DND-41 (cell line): Measurements from ENCODE around the gene NR4A2.

Source experiments
- ATAC-seq: fragments of 200-7000 bp; cut with Tn5 transposase; 3 replicates; pipeline ENCODE4 v1.9.1; 2021; ENCODE audit warnings: low read depth; ENCODE audit not compliant: insufficient read depth
- DNase-seq: peaks from one replicate; pipeline ENCODE4 v3.0.0-alpha.2; 2020
- H2AFZ ChIP-seq: 2 replicates; pipeline ENCODE4 v1.6.0; 2012; ENCODE audit warnings: low read depth, low read length
- H3K27ac ChIP-seq: 2 replicates; pipeline ENCODE4 v1.5.1; 2012; ENCODE audit warnings: low read length, inconsistent platforms
- H3K27me3 ChIP-seq: fragments of 200-600 bp; sonication (generic); 2 replicates; pipeline ENCODE4 v1.6.0; 2012; ENCODE audit warnings: low read length, mild to moderate bottlenecking, inconsistent platforms; ENCODE audit not compliant: insufficient read depth, poor library complexity
- H3K36me3 ChIP-seq: 2 replicates; pipeline ENCODE4 v1.5.1; 2012; ENCODE audit warnings: low read length, inconsistent platforms; ENCODE audit not compliant: insufficient read depth
- H3K4me1 ChIP-seq: 2 replicates; pipeline ENCODE4 v1.5.1; 2012; ENCODE audit warnings: mild to moderate bottlenecking, low read length; ENCODE audit not compliant: insufficient read depth
- H3K4me2 ChIP-seq: 2 replicates; pipeline ENCODE4 v1.6.0; 2012; ENCODE audit warnings: mild to moderate bottlenecking, moderate library complexity, low read length, inconsistent platforms; ENCODE audit not compliant: insufficient read depth
- H3K4me3 ChIP-seq, 2 experiments: fragments of 200-600 bp in 1 of 2; shearing (Covaris generic) in 1 of 2; 2 replicates each; pipeline ENCODE4 v1.5.1; 2012 to 2016; ENCODE audit warnings: inconsistent platforms in 2 of 2, low read length in 2 of 2, mild to moderate bottlenecking in 2 of 2, low read depth in 1 of 2, moderate library complexity in 1 of 2
- H3K79me2 ChIP-seq: 2 replicates; pipeline ENCODE4 v1.6.0; 2012; ENCODE audit warnings: low read length, inconsistent platforms; ENCODE audit not compliant: insufficient read depth
- H3K9ac ChIP-seq: 2 replicates; pipeline ENCODE4 v1.6.0; 2012; ENCODE audit warnings: low read depth, mild to moderate bottlenecking, inconsistent platforms, low read length, moderate library complexity
- H3K9me3 ChIP-seq: 2 replicates; pipeline ENCODE4 v1.5.1; 2012; ENCODE audit warnings: low read length, moderate library complexity, mild to moderate bottlenecking, inconsistent platforms; ENCODE audit not compliant: insufficient read depth, severe bottlenecking
- H4K20me1 ChIP-seq: 2 replicates; pipeline ENCODE4 v1.6.0; 2012; ENCODE audit warnings: low read length; ENCODE audit not compliant: insufficient read depth
- CTCF ChIP-seq: IDR thresholded peaks from 2 replicates; pipeline ENCODE4 v1.5.1; 2012; ENCODE audit warnings: borderline replicate concordance, low read length, moderate library complexity, mild to moderate bottlenecking; ENCODE audit not compliant: poor library complexity, severe bottlenecking; ENCODE audit errors: extremely low read depth
- EZH2 ChIP-seq: IDR thresholded peaks from 3 replicates; pipeline ENCODE4 v1.6.1; 2012; ENCODE audit warnings: borderline replicate concordance, low read depth, mild to moderate bottlenecking, moderate library complexity, low read length, inconsistent platforms; ENCODE audit not compliant: severe bottlenecking

NR4A2 gene

DNA sequence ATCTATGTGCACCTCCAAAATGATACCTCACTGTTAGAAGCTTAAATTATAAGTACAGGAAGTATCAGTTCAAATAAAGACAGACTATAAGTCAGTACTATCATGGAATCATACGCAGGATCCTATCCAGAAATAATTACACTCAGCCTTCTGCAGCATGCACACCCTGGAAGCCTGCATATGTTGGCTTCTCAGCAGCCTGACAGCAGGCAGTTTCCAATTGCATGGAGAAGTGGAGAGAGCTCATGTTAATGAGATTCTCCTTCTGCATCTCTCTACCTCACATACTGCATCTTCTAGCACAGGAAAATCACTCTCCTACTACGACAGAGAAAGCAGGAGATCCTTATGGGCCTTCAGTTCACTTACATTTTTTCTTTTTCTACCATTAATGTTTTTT is 20.5 kb downstream of the NR4A2 start:
- H3K36me3 ChIP-seq = no peaks in the 10 kb centered on the region
- no peak for TF ChIP-seq EZH2
- TF ChIP-seq CTCF = no peak

GRCh38 chr2:156310773-156311172 is 21.7 kb downstream of the NR4A2 start:
- Histone ChIP-seq H3K4me2 (no peak overlapping the region), H3K9ac (no peak overlapping the region), H3K27ac (no peak overlapping the region), H2AFZ (no peak overlapping the region), H3K36me3 (no peaks in the 10 kb centered on the region), H3K4me1 (no peaks in the 10 kb centered on the region), H3K79me2 (no peaks in the 10 kb centered on the region), H3K27me3 (no peaks in the 10 kb centered on the region), H4K20me1 (no peaks in the 10 kb centered on the region), H3K9me3 (no peaks in the 10 kb centered on the region), H3K4me3 (no peak overlapping the region)
- TF ChIP-seq CTCF (no peak), EZH2 (no peak)
- DNase-seq (no peak), ATAC-seq (no peak)

More for the DNA sequence above, 20.5 kb downstream of the NR4A2 start:
- DNase-seq (no peak), ATAC-seq (no peak)
- Histone ChIP-seq H3K9me3 (no peaks in the 10 kb centered on the region), H3K27ac (no peak overlapping the region), H3K79me2 (no peaks in the 10 kb centered on the region), H3K4me2 (no peak overlapping the region), H2AFZ (no peak overlapping the region), H3K4me3 (no peak overlapping the region), H3K4me1 (no peaks in the 10 kb centered on the region), H3K27me3 (no peaks in the 10 kb centered on the region), H4K20me1 (no peaks in the 10 kb centered on the region), H3K9ac (no peak overlapping the region)

DNA sequence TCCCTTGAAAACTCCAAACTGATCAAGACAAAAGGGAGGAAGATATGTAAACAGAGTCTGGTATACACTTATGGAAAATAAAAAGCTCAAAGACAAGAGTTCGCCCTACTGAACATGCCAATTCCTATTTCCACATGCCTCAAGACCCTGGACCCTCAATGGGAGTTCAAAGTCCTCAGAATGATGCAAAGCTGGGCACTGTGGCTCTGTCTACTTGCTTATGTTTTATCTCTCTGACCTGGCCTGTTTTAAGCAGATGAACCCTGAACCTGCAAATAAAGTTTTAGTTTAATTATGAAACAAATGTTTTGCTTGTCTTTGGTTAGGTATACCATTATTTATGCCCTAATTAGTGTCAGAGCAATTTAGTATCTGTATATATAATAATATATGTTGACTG is 22.6 kb downstream of the NR4A2 start:
- H4K20me1 ChIP-seq = no peaks in the 10 kb centered on the region
- H3K36me3 ChIP-seq = no peaks in the 10 kb centered on the region
- ATAC-seq (no peak), DNase-seq (no peak)
- no peak overlapping the region for H3K27ac ChIP-seq
- H3K27me3 ChIP-seq = no peaks in the 10 kb centered on the region
- no peak overlapping the region for H3K4me3 ChIP-seq
- no peaks in the 10 kb centered on the region for H3K79me2 ChIP-seq
- H3K4me2 ChIP-seq = no peak overlapping the region
- H2AFZ ChIP-seq = no peak overlapping the region
- no peaks in the 10 kb centered on the region for H3K9me3 ChIP-seq
- H3K4me1 ChIP-seq = no peaks in the 10 kb centered on the region
- no peak overlapping the region for H3K9ac ChIP-seq
- TF ChIP-seq EZH2 (no peak), CTCF (no peak)

DNA sequence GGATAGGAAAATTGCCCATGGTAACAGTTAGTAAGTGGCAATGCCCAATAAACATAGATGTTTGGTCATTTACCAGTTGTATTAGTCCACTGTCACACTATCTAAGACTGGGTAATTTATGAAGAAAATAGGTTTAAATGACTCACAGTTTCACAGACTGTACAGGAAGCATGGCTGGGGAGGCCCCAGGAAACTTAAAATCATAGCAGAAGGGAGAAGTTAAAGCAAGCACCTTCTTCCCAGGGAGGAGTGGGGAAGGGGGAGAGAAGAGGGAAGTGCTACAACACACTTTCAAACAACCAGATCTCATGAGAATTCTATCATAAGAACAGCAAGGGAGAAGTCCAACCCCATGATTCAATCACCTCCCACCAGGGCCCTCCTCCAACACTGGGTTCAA is 23.4 kb downstream of the NR4A2 start:
- no peaks in the 10 kb centered on the region for H3K9me3 ChIP-seq
- no peaks in the 10 kb centered on the region for H3K36me3 ChIP-seq
- no peak overlapping the region for H3K9ac ChIP-seq
- TF ChIP-seq EZH2 (no peak), CTCF (no peak)
- no peak overlapping the region for H3K27ac ChIP-seq
- no peak overlapping the region for H2AFZ ChIP-seq
- H4K20me1 ChIP-seq = no peaks in the 10 kb centered on the region
- no peaks in the 10 kb centered on the region for H3K4me1 ChIP-seq
- no peaks in the 10 kb centered on the region for H3K79me2 ChIP-seq
- no peak overlapping the region for H3K4me3 ChIP-seq
- H3K27me3 ChIP-seq = no peaks in the 10 kb centered on the region
- no peak for DNase-seq
- no peak overlapping the region for H3K4me2 ChIP-seq
- ATAC-seq = no peak
